Measurements from ENCODE around the gene ALOXE3. TPM values are rescaled to one million over a fixed set of nuclear protein-coding genes. Genes with fewer than 3 reads are reported as not detected.
A peak's percentile ranks its signal among the peaks of the same experiment; 100 is the strongest.

The ALOXE3 gene
- polyA plus RNA-seq, 3 donors = not detected

DNA sequence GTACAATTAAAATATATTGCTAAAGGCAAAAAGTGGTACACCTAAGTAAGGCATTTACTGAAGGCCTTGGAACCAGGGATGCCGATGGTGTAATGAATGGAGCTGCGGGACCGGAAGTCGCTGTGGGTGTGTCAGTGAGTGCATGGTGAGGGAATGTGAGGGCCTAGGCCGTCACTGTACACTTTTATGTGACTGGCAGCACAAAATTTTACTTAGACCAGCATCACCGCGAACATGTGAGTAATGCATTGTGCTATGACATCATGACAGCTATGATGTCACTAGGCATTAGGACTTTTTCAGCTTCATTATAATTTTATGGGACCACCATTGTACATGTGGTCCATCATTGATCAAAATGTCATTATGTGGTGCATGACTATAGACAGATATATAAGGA is 64.7 kb downstream of the ALOXE3 start:
- Histone ChIP-seq H3K4me3 (replicated peaks in 1 of 3; ENCODE audit: low read depth in 2 of 3, low read length in 3 of 3) (no peak overlapping the region), H3K79me2 (ENCODE audit: insufficient read depth, low read length) (no peaks in the 10 kb centered on the region), H3K9ac (ENCODE audit: insufficient read depth, low read length, poor library complexity, severe bottlenecking) (no peak overlapping the region), H3K27ac (ENCODE audit: low read depth in 1 of 2, low read length in 2 of 2) (no peak overlapping the region), H3K27me3 (ENCODE audit: control insufficient read depth in 2 of 2, insufficient read depth in 2 of 2, low read length in 2 of 2) (no peaks in the 10 kb centered on the region), H4K20me1 (ENCODE audit: insufficient read depth, low read length) (no peaks in the 10 kb centered on the region), H3K4me2 (replicated peaks; ENCODE audit: extremely low read depth, low read length, poor library complexity, severe bottlenecking) (no peak overlapping the region), H3K9me3 (replicated peaks in 1 of 2; ENCODE audit: control insufficient read depth in 1 of 2, insufficient read depth in 1 of 2, low read length in 2 of 2) (no peaks in the 10 kb centered on the region), H3K4me1 (ENCODE audit: control insufficient read depth in 1 of 2, insufficient read depth in 2 of 2, low read length in 2 of 2) (peaks cover 39 to 42% of the 10 kb centered on the region in 2 donors), H2AFZ (ENCODE audit: insufficient read depth, low read depth, low read length, poor library complexity, severe bottlenecking) (no peak overlapping the region), H3K36me3 (replicated peaks in 1 of 2; ENCODE audit: control insufficient read depth in 1 of 2, insufficient read depth in 2 of 2, low read length in 2 of 2) (no peaks in the 10 kb centered on the region)
- Mint-ChIP-seq H3K27ac (no peak overlapping the region), H3K27me3 (ENCODE audit: low read depth in 3 of 3) (peaks cover 0 to 3% (median 0%) of the 10 kb centered on the region in 3 donors), H3K36me3 (peaks cover 0 to under 1% of the 10 kb centered on the region in 2 donors), H3K4me1 (peaks cover 35% of the 10 kb centered on the region), H3K4me3 (no peak overlapping the region), H3K9me3 (no peaks in the 10 kb centered on the region)
- intact Hi-C loops (cut with micrococcal nuclease) = loop anchor here in 1 of 2 donors (10.0 kb wide), 1 partner anchor 309 kb away; no protein-coding TSS in a partner anchor
- no peak for TF ChIP-seq CTCF (IDR thresholded peaks at IDR 0.05)
- 98% methylated on average over 7 of the region's 7 CpGs for WGBS (ENCODE audit: insufficient coverage)
- DNase-seq = no peak

- no peak for DNase-seq
- peaks cover 0 to under 1% of the 10 kb centered on the region in 2 donors for H3K36me3 ChIP-seq (replicated peaks in 1 of 2; ENCODE audit: control insufficient read depth in 1 of 2, insufficient read depth in 2 of 2, low read length in 2 of 2)
- no peak overlapping the region for H3K27ac Mint-ChIP-seq
- H3K9me3 Mint-ChIP-seq = no peaks in the 10 kb centered on the region
- H2AFZ ChIP-seq (ENCODE audit: insufficient read depth, low read depth, low read length, poor library complexity, severe bottlenecking) = no peak overlapping the region
- peak; percentile 19 for TF ChIP-seq CTCF (IDR thresholded peaks at IDR 0.05)
- intact Hi-C loops (cut with micrococcal nuclease) = loop anchor here in 1 of 2 donors (10.0 kb wide), 1 partner anchor 308 kb away; no protein-coding TSS in a partner anchor
- H3K4me1 Mint-ChIP-seq = peaks cover 34% of the 10 kb centered on the region
- H3K4me2 ChIP-seq (replicated peaks; ENCODE audit: extremely low read depth, low read length, poor library complexity, severe bottlenecking) = no peak overlapping the region
- H3K79me2 ChIP-seq (ENCODE audit: insufficient read depth, low read length) = no peaks in the 10 kb centered on the region
- H3K9me3 ChIP-seq (replicated peaks in 1 of 2; ENCODE audit: control insufficient read depth in 1 of 2, insufficient read depth in 1 of 2, low read length in 2 of 2) = no peaks in the 10 kb centered on the region
- H3K27me3 ChIP-seq (ENCODE audit: control insufficient read depth in 2 of 2, insufficient read depth in 2 of 2, low read length in 2 of 2) = no peaks in the 10 kb centered on the region
- H3K4me1 ChIP-seq (ENCODE audit: control insufficient read depth in 1 of 2, insufficient read depth in 2 of 2, low read length in 2 of 2) = peaks cover 34 to 37% of the 10 kb centered on the region in 2 donors
- H4K20me1 ChIP-seq (ENCODE audit: insufficient read depth, low read length) = no peaks in the 10 kb centered on the region
- no CpG with 5 or more reads among the region's 6 CpGs for WGBS (ENCODE audit: insufficient coverage)
- no peak overlapping the region for H3K4me3 Mint-ChIP-seq
- peaks cover 0 to 2% of the 10 kb centered on the region in 2 donors for H3K36me3 Mint-ChIP-seq
- no peak overlapping the region for H3K4me3 ChIP-seq (replicated peaks in 1 of 3; ENCODE audit: low read depth in 2 of 3, low read length in 3 of 3)
- H3K27me3 Mint-ChIP-seq (ENCODE audit: low read depth in 3 of 3) = peaks cover 0 to 3% (median 0%) of the 10 kb centered on the region in 3 donors
- H3K27ac ChIP-seq (ENCODE audit: low read depth in 1 of 2, low read length in 2 of 2) = no peak overlapping the region
- no peak overlapping the region for H3K9ac ChIP-seq (ENCODE audit: insufficient read depth, low read length, poor library complexity, severe bottlenecking)
Observed at GRCh38 chr17:8052256-8053252, 65.8 kb downstream of the ALOXE3 start.
